Activated T-cell treated with anti-CD3 and anti-CD28 coated beads, Interleukin-2, amount 50 U/mL, for 1 hour (primary cell): ENCODE data around the gene MTF1.
A peak's percentile ranks its signal among the peaks of the same experiment; 100 is the strongest.
"Not testable (repeated sequence)": the region's sequence is repeated elsewhere in the genome, so short reads cannot be mapped to it uniquely, and the experiment has no call there.

Experiments used
- DNase-seq: peaks from one replicate; pipeline ENCODE4 v3.0.0-alpha.2; 2020

MTF1 gene

DNA sequence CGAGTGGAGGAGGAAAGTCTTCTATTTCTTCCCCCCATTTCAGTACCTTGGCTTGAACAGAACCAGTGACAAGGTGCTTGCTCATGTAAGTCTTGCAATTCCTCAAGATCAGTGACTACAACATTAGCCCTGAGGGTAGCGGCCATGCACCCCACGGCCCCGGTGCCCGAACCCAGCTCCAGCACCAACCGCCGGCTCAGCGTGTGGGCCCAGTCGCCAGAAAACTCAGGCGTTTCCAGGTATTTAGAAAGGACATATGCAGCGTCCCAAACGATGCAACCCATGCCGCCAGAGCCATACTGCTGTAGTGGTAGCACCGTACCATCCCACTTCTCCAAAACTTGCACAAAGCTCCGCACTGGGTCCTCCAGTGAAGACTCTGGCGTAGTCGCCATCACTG, 76.9 kb downstream of the MTF1 start:
- DNase-seq, result no peak

- no peak for DNase-seq
Measured at GRCh38 chr1:37778654-37779053, 80.7 kb downstream of the MTF1 start.

- DNase-seq, result no peak
Measured at GRCh38 chr1:37776946-37777516, 82.4 kb downstream of the MTF1 start.

DNA sequence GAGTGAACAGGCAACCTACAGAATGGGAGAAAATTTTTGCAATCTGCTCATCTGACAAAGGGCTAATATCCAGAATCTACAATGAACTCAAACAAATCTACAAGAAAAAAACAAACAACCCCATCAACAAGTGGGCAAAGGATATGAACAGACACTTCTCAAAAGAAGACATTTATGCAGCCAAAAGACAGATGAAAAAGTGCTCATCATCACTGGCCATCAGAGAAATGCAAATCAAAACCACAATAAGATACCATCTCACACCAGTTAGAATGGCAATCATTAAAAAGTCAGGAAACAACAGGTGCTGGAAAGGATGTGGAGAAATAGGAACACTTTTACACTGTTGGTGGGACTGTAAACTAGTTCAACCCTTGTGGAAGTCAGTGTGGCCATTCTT, 88.0 kb downstream of the MTF1 start:
- DNase-seq, result not testable (repeated sequence)

DNA sequence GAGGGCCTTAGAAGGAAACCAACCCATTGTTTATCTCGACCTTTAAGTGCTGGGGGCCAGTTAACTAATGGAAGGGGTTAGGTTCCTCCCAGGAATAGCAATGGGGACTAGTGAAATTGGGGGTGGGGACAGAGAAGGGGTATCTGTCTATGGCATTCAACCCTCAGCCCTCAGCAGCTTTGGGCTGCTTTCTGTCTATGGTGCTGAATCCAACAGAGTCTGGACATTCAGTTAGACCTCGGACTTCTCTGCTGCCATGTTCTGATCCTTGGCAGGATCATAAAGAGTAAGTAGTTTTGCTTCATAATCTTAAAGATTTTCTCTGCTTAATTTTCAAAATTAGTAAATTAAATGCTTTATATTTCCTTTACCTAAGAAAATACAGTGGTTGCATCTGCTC, 91.9 kb downstream of the MTF1 start:
- no peak for DNase-seq

DNA sequence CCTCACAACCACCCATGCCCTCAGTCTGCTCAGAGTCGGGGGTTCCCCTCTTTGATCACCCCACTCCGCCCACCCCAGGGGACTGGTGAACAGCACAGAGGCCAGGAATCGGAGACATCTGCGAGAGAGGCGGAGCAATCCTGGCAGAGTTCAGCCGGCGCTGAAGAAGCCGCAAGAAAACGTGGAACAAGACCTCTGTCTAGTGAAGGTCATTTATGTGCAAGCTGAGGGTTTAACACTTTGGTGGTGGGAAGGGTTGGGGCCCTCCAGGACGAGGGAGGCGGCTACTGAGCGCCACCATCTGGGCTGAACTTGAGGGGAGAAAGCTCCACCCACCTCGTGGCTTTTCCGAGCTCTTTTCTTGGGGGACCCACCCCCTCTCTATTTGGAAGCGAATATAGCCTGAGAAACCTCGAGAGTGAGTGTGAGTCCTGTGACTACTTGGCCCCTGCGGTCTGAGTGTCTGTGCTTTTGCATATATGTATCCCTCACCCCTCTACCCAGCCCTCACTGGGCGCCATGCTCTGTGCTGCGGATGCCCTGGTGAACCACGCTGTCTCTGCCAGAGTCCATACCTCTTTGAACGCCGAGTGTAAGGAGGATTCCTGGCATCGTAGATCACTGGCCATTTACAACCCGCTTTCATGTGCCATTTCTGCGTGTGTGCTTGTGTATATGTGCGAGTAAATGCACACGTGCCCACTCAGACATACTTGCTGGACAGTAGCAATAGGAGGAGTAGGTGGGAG, 93.3 kb downstream of the MTF1 start:
- no peak for DNase-seq

DNA sequence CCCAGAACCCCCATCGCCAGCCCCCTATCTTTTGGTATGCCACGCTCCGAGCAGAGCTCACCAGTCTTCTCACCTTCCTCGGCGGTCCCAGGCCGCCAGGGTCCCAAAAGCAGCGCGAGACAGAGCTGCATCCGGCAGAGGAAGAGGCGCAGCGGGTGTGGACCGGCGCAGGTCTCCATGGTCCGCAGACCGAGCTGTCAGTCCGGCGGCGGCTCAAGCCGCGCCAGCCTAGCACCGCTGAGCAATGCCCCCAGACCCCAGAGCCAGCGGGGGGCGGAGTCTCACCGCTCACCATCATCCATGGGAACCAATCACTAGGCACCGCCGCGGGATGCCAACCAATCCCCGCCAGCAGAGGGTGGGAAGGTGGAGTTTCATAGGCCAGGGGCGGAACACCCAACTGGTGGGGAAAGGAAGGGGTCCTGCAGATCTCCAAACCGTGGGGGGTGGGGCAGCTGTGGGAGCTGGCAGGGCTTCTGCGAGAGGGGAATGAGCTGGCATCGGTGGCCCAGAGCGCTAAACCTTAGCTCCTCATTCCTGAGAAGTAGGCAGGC, 94.4 kb downstream of the MTF1 start, which contains the start of gene EPHA10:
EPHA10 (minus strand) TSS at position 233 of the 554 bp plus-strand sequence; CDS start at position 179, 54 bp downstream.
- no peak for DNase-seq

DNA sequence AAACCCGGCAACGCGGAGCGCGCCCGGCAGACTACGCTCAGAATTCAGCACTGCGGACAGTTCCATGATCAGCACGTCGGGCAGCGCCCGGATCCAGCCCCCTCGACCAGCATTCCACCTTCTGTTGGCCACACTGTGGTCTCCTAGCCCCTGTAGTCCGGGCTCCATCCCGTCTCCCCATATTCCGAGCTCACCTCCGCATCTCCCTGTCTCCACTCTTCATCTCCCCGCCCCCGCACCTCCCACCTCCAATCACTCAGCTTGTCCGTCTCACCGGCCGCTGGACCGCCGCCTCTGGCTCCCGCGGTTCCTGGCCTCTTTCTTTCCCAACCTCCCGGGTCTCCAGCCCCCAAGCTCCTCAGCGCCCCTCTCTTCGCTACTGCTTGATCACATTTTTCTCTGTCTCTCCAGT, 95.0 kb downstream of the MTF1 start:
- DNase-seq, result peak; percentile 32

GRCh38 chr1:37763791-37764413, 95.5 kb downstream of the MTF1 start:
- no peak for DNase-seq

- no peak for DNase-seq
Measured at GRCh38 chr1:37762516-37762915, 96.9 kb downstream of the MTF1 start.

DNA sequence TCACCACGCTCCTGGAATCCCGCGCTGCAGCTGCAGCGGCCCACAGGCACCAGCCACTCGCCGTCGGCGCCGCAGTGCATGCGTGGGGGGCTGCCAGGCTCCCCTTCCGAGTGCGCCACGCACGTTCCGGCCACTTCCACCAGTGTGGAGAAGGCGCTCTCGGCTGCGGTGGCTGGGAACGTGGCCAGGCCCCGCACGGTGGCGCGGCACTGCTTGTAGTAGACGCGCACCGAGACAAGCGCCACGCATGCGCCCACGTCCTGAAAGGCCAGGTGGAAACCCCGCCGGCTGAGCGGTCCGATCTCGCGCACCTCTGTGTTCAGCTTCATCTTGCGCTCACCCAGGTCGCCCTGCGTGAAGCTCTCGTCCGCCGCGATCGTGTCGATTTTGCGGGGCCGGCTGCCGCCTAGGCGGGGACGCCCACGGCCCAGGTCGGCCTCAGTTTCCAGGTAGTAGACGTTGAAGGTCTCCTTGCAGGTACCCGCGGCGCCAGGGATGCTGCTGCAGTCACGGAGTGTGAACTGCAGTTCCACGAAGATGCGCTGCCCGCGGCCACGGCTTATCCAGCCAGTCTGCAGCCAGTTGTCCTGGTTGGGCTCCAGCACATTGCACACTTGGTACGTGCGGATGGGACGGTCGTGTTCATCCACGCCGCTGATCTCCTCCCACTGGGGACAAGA, 97.8 kb downstream of the MTF1 start:
- no peak for DNase-seq
